CD4-positive, alpha-beta memory T cell (primary cell): ENCODE data around the gene ZNF506. TPM values are rescaled to one million over a fixed set of nuclear protein-coding genes. Genes with fewer than 3 reads are reported as not detected.
"Not testable (repeated sequence)": the region's sequence is repeated elsewhere in the genome, so short reads cannot be mapped to it uniquely, and the experiment has no call there.

Experiments used
- CTCF ChIA-PET: fragments of 350-600 bp; sonication (Branson Sonifier 250); formaldehyde crosslinking; loops from one replicate; lab custom pipeline; 2021; ENCODE audit warnings: inconsistent platforms; ENCODE audit not compliant: partially characterized antibody; lab: Charles Lee
- POLR2A ChIA-PET: fragments of 350-600 bp; sonication (Branson Sonifier 250); formaldehyde crosslinking; loops from one replicate; lab custom pipeline; 2021; ENCODE audit not compliant: partially characterized antibody; lab: Charles Lee
- DNase-seq, 5 donors: peaks; one replicate each; pipeline versions ENCODE4 v3.0.0 to v3.0.0-alpha.2; 2020 to 2022; ENCODE audit warnings: mixed read lengths in 1 of 5
- H3K27ac ChIP-seq: one replicate; pipeline ENCODE4 v1.7.0; 2013; ENCODE audit warnings: low read depth, low read length
- H3K27me3 ChIP-seq: 2 replicates; pipeline ENCODE4 v1.7.0; 2013; ENCODE audit warnings: mild to moderate bottlenecking, low read length, moderate library complexity; ENCODE audit not compliant: insufficient read depth
- H3K36me3 ChIP-seq: 2 replicates; pipeline ENCODE4 v1.7.0; 2013; ENCODE audit warnings: mild to moderate bottlenecking, low read length, moderate library complexity; ENCODE audit not compliant: insufficient read depth
- H3K4me1 ChIP-seq: 2 replicates; pipeline ENCODE4 v1.7.0; 2013; ENCODE audit warnings: mild to moderate bottlenecking, low read length, moderate library complexity; ENCODE audit not compliant: insufficient read depth
- H3K4me3 ChIP-seq, 2 donors: one replicate each; pipeline ENCODE4 v1.7.0; 2013; ENCODE audit warnings: low read length in 2 of 2, mild to moderate bottlenecking in 1 of 2
- H3K9me3 ChIP-seq, 2 donors: one replicate each; pipeline ENCODE4 v1.7.0; 2013; ENCODE audit warnings: low read length in 2 of 2, control low read depth in 1 of 2; ENCODE audit not compliant: control insufficient read depth in 1 of 2
- H3K27ac Mint-ChIP-seq, 7 donors: one replicate each; pipeline ENCODE4 v1.8.0; 2020 to 2021; ENCODE audit warnings: mixed read lengths in 7 of 7, mild to moderate bottlenecking in 6 of 7, inconsistent platforms in 3 of 7, moderate library complexity in 3 of 7
- H3K27me3 Mint-ChIP-seq, 2 donors: one replicate each; pipeline ENCODE4 v1.8.0; 2020 to 2021; ENCODE audit warnings: mixed read lengths in 2 of 2
- H3K36me3 Mint-ChIP-seq, 2 donors: one replicate each; pipeline ENCODE4 v1.8.0; 2020 to 2021; ENCODE audit warnings: mixed read lengths in 2 of 2, inconsistent platforms in 1 of 2, mild to moderate bottlenecking in 1 of 2
- H3K4me1 Mint-ChIP-seq, 4 donors: one replicate each; pipeline ENCODE4 v1.8.0; 2020 to 2021; ENCODE audit warnings: mixed read lengths in 4 of 4, mild to moderate bottlenecking in 1 of 4
- H3K4me3 Mint-ChIP-seq, 8 donors: one replicate each; pipeline ENCODE4 v1.8.0; 2020 to 2021; ENCODE audit warnings: mixed read lengths in 8 of 8, mild to moderate bottlenecking in 7 of 8, moderate library complexity in 6 of 8, inconsistent platforms in 3 of 8
- H3K9me3 Mint-ChIP-seq, 8 donors: one replicate each; pipeline ENCODE4 v1.8.0; 2020 to 2021; ENCODE audit warnings: mixed read lengths in 8 of 8, mild to moderate bottlenecking in 5 of 8, inconsistent platforms in 3 of 8, moderate library complexity in 1 of 8
- intact Hi-C: fragments of 100-400 bp; cut with micrococcal nuclease; formaldehyde crosslinking; loops from one replicate; pipeline ENCODE4 v1.15.1; 2023
- polyA plus RNA-seq, 2 donors: library from polyadenylated mRNA; unstranded; fragments of 300-500 nt; fragmentation: Illumina TruSeq; gene quantifications; one replicate each; pipeline ENCODE4 v1.2.3, GENCODE V29; 2021
- total RNA-seq, 2 experiments: library from RNA; stranded (reverse); gene quantifications; one replicate each; pipeline ENCODE4 v1.2.3, GENCODE V29; 2021

The ZNF506 gene
- total RNA-seq (10 to 100 TPM; 76.4 to 80.5 TPM), polyA plus RNA-seq (10 to 100 TPM in 1 of 2 donors, 1 to 10 TPM in 1; 9.6 to 29.2 TPM)

- intact Hi-C loops, result loop anchor here (1.0 to 2.0 kb wide), 6 partner anchors 45 to 258 kb away; partner anchors contain the start of genes ATP13A1, ZNF14 and ZNF93
- CTCF ChIA-PET, result interaction anchor here (0.7 to 1.8 kb wide), 14 partner anchors 9 to 289 kb away, joined by 3 to 5 read pairs (median 4); partner anchors contain the start of genes ZNF253 and ZNF93
- Mint-ChIP-seq H3K9me3 (peaks cover 0 to 26% (median 11%) of the 10 kb centered on the region in 8 donors), H3K27me3 (no peaks in the 10 kb centered on the region), H3K36me3 (peaks cover 27 to 38% of the 10 kb centered on the region in 2 donors), H3K4me3 (peak within 1 kb of the TSS; percentile 98 to 100 (median 100)), H3K4me1 (peaks cover 14 to 50% (median 32%) of the 10 kb centered on the region in 4 donors), H3K27ac (peak within 1 kb of the TSS; percentile 100)
- no peaks in the 10 kb centered on the region for H3K36me3 ChIP-seq
- peak; percentile 96 to 98 (median 97) for DNase-seq
- no peaks in the 10 kb centered on the region for H3K27me3 ChIP-seq
- peaks cover 41% of the 10 kb centered on the region for H3K4me1 ChIP-seq
- H3K27ac ChIP-seq, result peak within 1 kb of the TSS; percentile 97
- no peaks in the 10 kb centered on the region for H3K9me3 ChIP-seq
- H3K4me3 ChIP-seq, result peak within 1 kb of the TSS; percentile 69 to 84
- POLR2A ChIA-PET, result interaction anchor here (0.7 to 5.2 kb wide), 45 partner anchors 11 to 1684 kb away, joined by 3 to 135 read pairs (median 4); partner anchors contain the start of genes ATP13A1, GATAD2A, NDUFA13 and PBX4
Measured at GRCh38 chr19:19821366-19821951, at the start of gene ZNF506. TSS of gene ZNF506 (minus strand) at chr19:19821750. CDS start at chr19:19821603, 147 bp downstream.

GRCh38 chr19:19870086-19870485 is 48.5 kb upstream of the ZNF506 start:
- H3K4me3 ChIP-seq, H3K9me3 ChIP-seq, H3K27ac ChIP-seq, H3K36me3 ChIP-seq, H3K27ac Mint-ChIP-seq, DNase-seq, H3K4me3 Mint-ChIP-seq, intact Hi-C loops, H3K27me3 Mint-ChIP-seq, H3K27me3 ChIP-seq, H3K9me3 Mint-ChIP-seq: not testable (repeated sequence)
- ChIA-PET CTCF (interaction anchor here (1.1 to 2.8 kb wide), 4 partner anchors 31 to 338 kb away, joined by 3 to 9 read pairs (median 6); partner anchors contain the start of genes ZNF506 and ZNF93), POLR2A (interaction anchor here (1.3 to 2.7 kb wide), 4 partner anchors 31 to 202 kb away, joined by 4 to 21 read pairs (median 10); partner anchors contain the start of genes ZNF101, ZNF506 and ZNF93)
- peaks cover 42% of the 10 kb centered on the region for H3K4me1 ChIP-seq
- peaks cover 9 to 30% of the 10 kb centered on the region in 2 donors for H3K36me3 Mint-ChIP-seq
- peaks cover 30 to 58% (median 45%) of the 10 kb centered on the region in 4 donors for H3K4me1 Mint-ChIP-seq

DNA sequence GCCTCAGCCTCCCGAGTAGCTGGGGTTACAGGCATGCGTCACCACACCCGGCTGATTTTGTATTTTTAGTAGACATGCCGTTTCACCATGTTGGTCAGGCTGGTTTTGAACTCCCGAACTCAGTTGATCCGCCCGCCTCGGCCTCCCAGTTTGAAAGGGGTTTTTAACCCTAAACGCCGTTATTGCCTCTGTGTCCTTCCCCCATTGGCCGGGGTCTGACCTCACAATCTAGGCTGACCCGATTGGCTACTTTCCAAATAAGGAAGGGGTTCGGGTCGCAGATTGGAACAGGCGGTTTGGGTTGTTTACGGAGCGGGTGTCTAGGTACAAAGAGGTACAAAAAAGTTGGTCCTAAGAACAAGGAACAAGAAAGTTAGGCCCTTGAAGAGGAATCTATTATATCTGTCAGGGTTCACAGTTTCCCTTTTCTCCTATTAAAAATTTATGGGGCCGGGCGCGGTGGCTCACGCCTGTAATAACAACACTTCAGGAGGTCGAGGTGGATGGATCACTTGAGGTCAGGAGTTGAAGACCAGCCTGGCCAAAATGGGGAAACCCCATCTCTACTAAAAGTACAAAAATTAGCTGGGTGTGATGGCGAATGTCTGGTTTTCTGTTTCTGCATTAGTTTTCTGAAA is 45.2 kb upstream of the ZNF506 start:
- peaks cover 38% of the 10 kb centered on the region for H3K4me1 ChIP-seq
- no peaks in the 10 kb centered on the region for H3K27me3 ChIP-seq
- peaks cover 24 to 54% (median 34%) of the 10 kb centered on the region in 4 donors for H3K4me1 Mint-ChIP-seq
- H3K36me3 ChIP-seq, result no peaks in the 10 kb centered on the region
- H3K9me3 ChIP-seq, result no peaks in the 10 kb centered on the region
- POLR2A ChIA-PET, result interaction anchor here (0.6 to 5.0 kb wide), 21 partner anchors 10 to 1703 kb away, joined by 3 to 132 read pairs (median 6); partner anchors contain the start of genes ATP13A1, ZNF101, ZNF14 and ZNF506
- H3K27ac ChIP-seq, result peak overlapping the region; percentile 75
- no peaks in the 10 kb centered on the region for H3K27me3 Mint-ChIP-seq
- intact Hi-C loops, result loop anchor here (1.0 kb wide), 4 partner anchors 45 to 203 kb away; partner anchors contain the start of genes ATP13A1, ZNF14 and ZNF506
- CTCF ChIA-PET, result interaction anchor here (0.8 to 1.9 kb wide), 4 partner anchors 11 to 335 kb away, joined by 3 to 4 read pairs (median 4); partner anchors contain the start of gene ZNF506
- peak overlapping the region; percentile 92 for H3K4me3 ChIP-seq
- H3K9me3 Mint-ChIP-seq, result no peaks in the 10 kb centered on the region
- peak in 4 of 5 donors; percentile 50 to 64 (median 52) for DNase-seq
- peak overlapping the region; percentile 98 to 99 (median 98) for H3K27ac Mint-ChIP-seq
- H3K4me3 Mint-ChIP-seq, result peak overlapping the region; percentile 99 to 100 (median 100)
- H3K36me3 Mint-ChIP-seq, result peaks cover 3 to 17% of the 10 kb centered on the region in 2 donors

- peak; percentile 91 to 97 (median 91) for DNase-seq
- Histone ChIP-seq H3K9me3 (no peaks in the 10 kb centered on the region), H3K36me3 (no peaks in the 10 kb centered on the region), H3K27ac (peak within 1 kb of the TSS; percentile 75), H3K4me3 (peak within 1 kb of the TSS; percentile 92), H3K4me1 (peaks cover 31% of the 10 kb centered on the region), H3K27me3 (no peaks in the 10 kb centered on the region)
- ChIA-PET POLR2A (interaction anchor here (0.6 to 5.0 kb wide), 36 partner anchors 11 to 1703 kb away, joined by 3 to 132 read pairs (median 4); partner anchors contain the start of genes ATP13A1, GATAD2A, ZNF101 and ZNF14), CTCF (interaction anchor here (0.7 to 1.7 kb wide), 8 partner anchors 10 to 186 kb away, joined by 3 to 6 read pairs (median 3); partner anchors contain the start of genes ZNF506 and ZNF93)
- Mint-ChIP-seq H3K4me3 (peak within 1 kb of the TSS; percentile 99 to 100 (median 100)), H3K27ac (peak within 1 kb of the TSS; percentile 98 to 99 (median 98)), H3K9me3 (no peaks in the 10 kb centered on the region), H3K4me1 (peaks cover 19 to 51% (median 30%) of the 10 kb centered on the region in 4 donors), H3K36me3 (peaks cover 0 to 14% of the 10 kb centered on the region in 2 donors), H3K27me3 (no peaks in the 10 kb centered on the region)
- intact Hi-C loops, result loop anchor here (1.0 kb wide), 7 partner anchors 34 to 203 kb away; partner anchors contain the start of genes ATP13A1, ZNF101, ZNF14 and ZNF506
Measured at GRCh38 chr19:19865750-19866610, 44.4 kb upstream of the ZNF506 start, which contains the start of gene ZNF253. TSS of gene ZNF253 (plus strand) at chr19:19865882. CDS start at chr19:19865997, 115 bp downstream.

- CTCF ChIA-PET, result interaction anchor here (0.6 to 1.5 kb wide), 8 partner anchors 10 to 328 kb away, joined by 3 to 4 read pairs (median 3); partner anchors contain the start of gene ZNF506
Measured at GRCh38 chr19:19860756-19861390, 39.3 kb upstream of the ZNF506 start.

More at GRCh38 chr19:19860756-19861390, 39.3 kb upstream of the ZNF506 start:
- H3K9me3 ChIP-seq, result no peaks in the 10 kb centered on the region
- no peaks in the 10 kb centered on the region for H3K36me3 ChIP-seq
- DNase-seq, result peak; percentile 50 to 77 (median 61)
- no peaks in the 10 kb centered on the region for H3K27me3 ChIP-seq
- Mint-ChIP-seq H3K36me3 (peaks cover under 1 to 4% of the 10 kb centered on the region in 2 donors), H3K27ac (peak overlapping the region in 2 of 7 donors; percentile 53 to 86), H3K27me3 (peaks cover 0 to 1% of the 10 kb centered on the region in 2 donors), H3K4me1 (peaks cover 2 to 14% (median 8%) of the 10 kb centered on the region in 4 donors), H3K9me3 (no peaks in the 10 kb centered on the region), H3K4me3 (peak overlapping the region; percentile 31 to 85 (median 54))
- no peak overlapping the region for H3K4me3 ChIP-seq
- intact Hi-C loops, result no loop called here
- POLR2A ChIA-PET, result interaction anchor here (1.0 to 2.7 kb wide), 7 partner anchors 11 to 193 kb away, joined by 3 to 14 read pairs (median 6); partner anchors contain the start of genes ZNF101, ZNF506 and ZNF93
- H3K27ac ChIP-seq, result no peak overlapping the region
- H3K4me1 ChIP-seq, result no peaks in the 10 kb centered on the region
